ENCODE data around the gene MRPS11.
"Not testable (repeated sequence)": the region's sequence is repeated elsewhere in the genome, so short reads cannot be mapped to it uniquely, and the experiment has no call there.

Gene MRPS11

GRCh38 chr15:88467073-88467934, at the start of gene MRPS11, which contains the start of gene MRPL46:
TSS of gene MRPS11 (plus strand) at chr15:88467708. CDS start at chr15:88467718, 10 bp downstream.
TSS of gene MRPL46 (minus strand) at chr15:88467388. CDS start at chr15:88467377, 11 bp downstream.
- peak; percentile 85 for DNase-seq (ENCODE audit: low read depth, low spot score)

- DNase-seq (ENCODE audit: low read depth, low spot score) = no peak
These were observed 47.7 kb upstream of the MRPS11 start for GRCh38 chr15:88419830-88420229.

DNA sequence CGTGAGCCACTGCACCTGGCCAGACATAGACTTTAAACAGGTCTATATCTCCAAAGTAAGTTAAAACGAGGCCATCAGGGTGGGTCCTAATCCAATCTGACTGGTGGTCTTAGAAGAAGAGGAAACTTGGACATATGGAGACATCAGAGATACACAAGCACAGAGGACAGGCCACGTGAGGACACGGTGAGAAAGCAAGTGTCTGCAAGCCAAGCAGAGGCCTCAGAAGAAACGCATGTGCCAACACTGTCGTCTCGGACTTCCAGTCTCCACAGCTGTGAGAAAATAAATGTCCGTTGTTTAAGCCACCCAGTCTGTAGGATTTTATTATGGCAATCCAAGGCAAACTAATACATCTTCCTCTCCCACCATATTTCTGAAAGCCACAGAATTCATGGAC, 44.2 kb upstream of the MRPS11 start:
- DNase-seq (ENCODE audit: low read depth, low spot score) = no peak

GRCh38 chr15:88426304-88426703, 41.2 kb upstream of the MRPS11 start:
- DNase-seq (ENCODE audit: low read depth, low spot score) = no peak

GRCh38 chr15:88428053-88428452, 39.5 kb upstream of the MRPS11 start:
- no peak for DNase-seq (ENCODE audit: low read depth, low spot score)

GRCh38 chr15:88428805-88429605, 38.5 kb upstream of the MRPS11 start:
- DNase-seq (ENCODE audit: low read depth, low spot score) = no peak

DNA sequence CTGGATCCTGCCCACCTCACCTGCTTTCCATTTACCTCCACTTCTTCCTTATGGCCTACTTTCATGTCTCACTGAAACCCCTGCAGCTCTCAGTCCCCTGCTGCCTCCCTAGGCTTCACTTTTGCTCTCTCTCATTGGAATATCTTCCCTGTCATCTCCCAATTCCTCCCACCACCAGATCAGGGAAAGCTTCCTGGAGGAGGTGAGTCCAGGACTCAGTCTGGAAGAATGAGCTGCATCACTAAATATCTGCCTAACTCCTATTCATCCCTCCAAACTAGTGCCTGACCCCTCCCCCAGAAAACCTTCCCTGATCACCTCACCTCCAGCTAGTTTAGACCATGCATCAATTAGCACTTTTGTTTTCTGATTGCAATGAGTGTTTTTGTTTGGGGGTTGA, 37.5 kb upstream of the MRPS11 start:
- no peak for DNase-seq (ENCODE audit: low read depth, low spot score)

GRCh38 chr15:88431441-88431840, 36.1 kb upstream of the MRPS11 start:
- DNase-seq (ENCODE audit: low read depth, low spot score) = no peak

- DNase-seq (ENCODE audit: low read depth, low spot score) = no peak
These were observed 34.3 kb upstream of the MRPS11 start for GRCh38 chr15:88433046-88433685.

DNA sequence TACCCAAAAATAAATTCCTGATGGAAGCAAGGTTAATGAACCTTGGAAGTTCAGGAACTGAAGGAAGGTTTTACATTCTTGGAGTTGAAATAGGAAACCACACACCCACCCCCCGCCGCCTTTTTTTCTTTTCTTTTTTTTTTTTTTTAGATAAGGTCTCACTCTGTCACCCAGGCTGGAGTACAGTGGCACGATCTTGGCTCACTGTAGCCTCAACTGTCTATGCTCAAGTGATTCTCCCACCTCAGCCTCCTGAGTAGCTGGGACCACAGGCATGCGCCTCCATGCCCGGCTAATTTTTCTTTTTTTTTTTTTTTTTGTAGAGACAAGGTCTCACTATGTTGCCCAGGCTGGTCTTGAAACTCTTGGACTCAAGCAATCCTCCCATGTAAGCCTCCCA, 33.4 kb upstream of the MRPS11 start:
- DNase-seq (ENCODE audit: low read depth, low spot score) = not testable (repeated sequence)

DNA sequence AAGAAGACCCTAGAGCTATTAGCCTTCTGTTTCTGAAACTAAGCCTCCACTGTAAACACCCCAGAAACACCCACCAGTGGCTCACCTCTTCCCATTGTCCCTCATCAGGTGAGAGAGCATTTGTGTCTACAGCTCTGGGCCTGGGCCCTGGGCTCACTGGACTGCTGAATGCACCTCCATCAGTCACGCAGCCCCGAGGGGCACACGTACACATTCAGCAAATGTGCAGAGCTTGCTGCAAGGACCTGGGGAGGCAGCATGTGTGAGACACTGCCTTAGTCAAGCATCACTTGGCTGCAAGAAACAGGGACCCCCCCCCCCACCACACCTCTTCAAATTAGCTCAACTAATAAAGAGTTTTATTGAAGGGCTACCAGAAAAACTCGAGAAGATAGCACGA, 29.3 kb upstream of the MRPS11 start:
- no peak for DNase-seq (ENCODE audit: low read depth, low spot score)

GRCh38 chr15:88440021-88440420, 27.5 kb upstream of the MRPS11 start:
- no peak for DNase-seq (ENCODE audit: low read depth, low spot score)

- DNase-seq (ENCODE audit: low read depth, low spot score) = no peak
These were observed 26.3 kb upstream of the MRPS11 start for GRCh38 chr15:88441076-88441730.

DNA sequence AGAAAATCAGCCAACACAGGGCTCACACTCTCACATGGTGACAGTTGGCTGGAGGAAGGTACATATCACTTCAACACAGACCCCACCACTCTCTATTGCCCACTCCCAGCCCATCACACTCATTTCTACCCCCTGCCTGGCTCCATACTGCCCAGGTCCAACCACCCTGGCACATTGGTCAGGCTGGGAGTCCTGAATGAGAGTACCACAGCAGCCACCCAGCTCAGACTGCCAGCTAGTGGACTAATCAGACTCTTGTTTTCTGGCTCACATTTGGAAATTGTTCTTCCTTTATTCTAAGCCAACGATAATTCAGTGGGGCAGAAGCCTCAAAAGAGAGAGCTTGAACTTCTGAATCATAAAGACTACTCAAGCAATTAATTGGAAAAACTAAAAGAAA, 20.3 kb upstream of the MRPS11 start:
- no peak for DNase-seq (ENCODE audit: low read depth, low spot score)

- no peak for DNase-seq (ENCODE audit: low read depth, low spot score)
These were observed 19.8 kb upstream of the MRPS11 start for GRCh38 chr15:88447741-88448140.

- DNase-seq (ENCODE audit: low read depth, low spot score) = no peak
These were observed 18.5 kb upstream of the MRPS11 start for GRCh38 chr15:88448991-88449461.

GRCh38 chr15:88449581-88449980, 17.9 kb upstream of the MRPS11 start:
- no peak for DNase-seq (ENCODE audit: low read depth, low spot score)

DNA sequence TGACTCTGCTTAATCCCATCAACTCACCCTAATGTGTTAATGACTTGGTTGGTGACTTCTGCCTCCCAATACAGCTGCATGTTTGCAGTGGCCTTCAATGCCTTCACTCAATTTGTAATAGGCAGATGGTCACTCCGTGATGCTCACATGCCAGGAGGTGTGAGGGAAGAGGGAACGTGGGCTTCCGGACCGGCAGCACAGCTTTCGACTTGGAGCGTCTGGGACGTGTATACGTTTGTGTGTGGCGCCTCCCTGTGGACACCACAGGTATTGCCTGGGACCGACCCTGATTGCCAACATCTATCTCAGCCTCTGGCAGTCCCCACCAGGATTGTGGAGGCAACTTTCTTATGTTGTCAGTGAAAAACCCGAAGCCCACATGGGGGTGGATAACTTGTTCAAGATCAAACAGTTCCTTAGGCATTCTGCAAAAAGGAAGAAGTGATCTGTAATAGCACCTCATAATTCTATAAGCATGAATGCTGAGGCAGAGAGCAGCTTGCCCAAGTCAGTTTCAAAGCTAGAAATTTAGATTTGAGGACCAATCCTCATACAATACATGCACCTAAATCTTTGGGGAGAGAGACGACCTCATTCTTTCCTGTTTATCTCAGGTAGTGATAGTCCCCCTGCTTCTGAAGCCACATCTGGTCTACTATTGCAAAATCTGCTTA, 17.2 kb upstream of the MRPS11 start:
- peak; percentile 14 for DNase-seq (ENCODE audit: low read depth, low spot score)

DNA sequence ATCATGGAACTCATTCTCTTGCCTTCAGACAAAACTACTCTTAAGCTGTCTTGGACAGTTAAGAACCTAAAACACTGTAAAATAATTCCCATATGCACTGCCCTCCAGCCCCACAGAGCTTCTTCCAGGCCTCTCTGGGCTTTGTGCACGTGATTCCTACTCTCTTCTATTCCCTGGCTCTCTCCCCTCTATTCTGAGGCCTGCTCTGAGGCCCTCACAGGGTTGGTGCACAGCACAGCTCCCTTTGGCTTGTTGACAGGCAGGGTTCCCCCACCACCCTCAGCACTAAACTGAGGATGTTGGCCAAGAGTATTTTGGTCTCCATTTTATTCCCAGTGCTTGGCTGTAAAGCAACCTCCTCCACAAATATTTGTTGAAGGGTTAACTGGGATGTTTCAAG, 13.9 kb upstream of the MRPS11 start:
- no peak for DNase-seq (ENCODE audit: low read depth, low spot score)

DNA sequence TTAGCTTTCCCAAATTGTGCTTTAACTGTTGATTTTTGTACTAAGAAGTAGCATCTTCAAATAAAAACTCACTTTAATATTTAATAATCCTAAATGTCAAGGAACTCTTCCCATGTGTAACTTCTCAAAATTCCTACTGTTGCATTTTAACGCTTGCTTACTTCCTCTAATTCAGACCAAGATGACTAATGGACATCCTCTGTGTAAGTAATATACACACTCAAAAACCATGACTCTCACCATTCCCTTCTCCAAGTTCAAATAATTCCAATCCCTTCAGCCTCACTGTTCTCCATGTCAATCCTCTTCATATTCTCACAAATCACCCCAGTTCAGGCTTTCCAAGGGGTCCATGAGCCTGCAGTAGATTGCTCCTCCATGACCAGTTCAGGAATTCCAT, 13.3 kb upstream of the MRPS11 start:
- no peak for DNase-seq (ENCODE audit: low read depth, low spot score)
